Mesenchymal stem cell (in vitro differentiated cells and primary cell): Measurements from ENCODE around the gene SLC35E4.

ENCODE experiments used
- DNase-seq: peaks from one replicate; pipeline ENCODE4 v3.0.0-alpha.2; 2013
- H2AFZ ChIP-seq: one replicate; pipeline ENCODE4 v1.6.1; 2013; ENCODE audit warnings: low read depth, mild to moderate bottlenecking, control low read depth, inconsistent platforms, low read length, moderate library complexity
- H2AK5ac ChIP-seq: 2 replicates; pipeline ENCODE4 v1.6.1; 2013; ENCODE audit warnings: low read length, moderate library complexity, mild to moderate bottlenecking, inconsistent platforms; ENCODE audit not compliant: severe bottlenecking
- H2BK120ac ChIP-seq: one replicate; pipeline ENCODE4 v1.6.1; 2013; ENCODE audit warnings: low read depth, mild to moderate bottlenecking, inconsistent platforms, low read length, moderate library complexity
- H2BK12ac ChIP-seq, 2 experiments: one replicate each; pipeline ENCODE4 v1.6.1; 2013; ENCODE audit warnings: inconsistent platforms in 2 of 2, low read length in 2 of 2, mild to moderate bottlenecking in 2 of 2, moderate library complexity in 2 of 2, control low read depth in 1 of 2
- H2BK15ac ChIP-seq: one replicate; pipeline ENCODE4 v1.6.1; 2013; ENCODE audit warnings: mild to moderate bottlenecking, low read depth, inconsistent platforms; ENCODE audit not compliant: poor library complexity, severe bottlenecking
- H2BK5ac ChIP-seq: 2 replicates; pipeline ENCODE4 v1.6.1; 2013; ENCODE audit warnings: low read depth, mild to moderate bottlenecking, low read length, control low read depth, inconsistent platforms; ENCODE audit not compliant: poor library complexity, severe bottlenecking
- H3K14ac ChIP-seq, 2 experiments: one replicate each; pipeline ENCODE4 v1.6.1; 2013; ENCODE audit warnings: inconsistent platforms in 2 of 2, low read length in 2 of 2, control low read depth in 1 of 2, mild to moderate bottlenecking in 1 of 2, moderate library complexity in 1 of 2
- H3K18ac ChIP-seq, 2 experiments: one replicate each; pipeline ENCODE4 v1.6.1; 2013; ENCODE audit warnings: inconsistent platforms in 2 of 2, low read length in 2 of 2, control low read depth in 1 of 2, low read depth in 1 of 2, mild to moderate bottlenecking in 1 of 2
- H3K23ac ChIP-seq, 2 experiments: one replicate each; pipeline ENCODE4 v1.6.1; 2013; ENCODE audit warnings: inconsistent platforms in 2 of 2, low read length in 2 of 2, mild to moderate bottlenecking in 2 of 2, moderate library complexity in 2 of 2, control low read depth in 1 of 2
- H3K27ac ChIP-seq: 2 replicates; pipeline ENCODE4 v1.5.1; 2013; ENCODE audit warnings: mild to moderate bottlenecking, moderate library complexity, low read length, control low read depth, inconsistent platforms; ENCODE audit not compliant: poor library complexity, severe bottlenecking
- H3K27me3 ChIP-seq, 2 experiments: 2 replicates each; pipeline versions ENCODE4 v1.6.1 to v1.7.0; 2013; ENCODE audit warnings: low read length in 2 of 2, mild to moderate bottlenecking in 2 of 2, moderate library complexity in 2 of 2, control low read depth in 1 of 2, inconsistent platforms in 1 of 2; ENCODE audit not compliant: control insufficient read depth in 1 of 2, insufficient read depth in 1 of 2
- H3K36me3 ChIP-seq, 2 experiments: 2 replicates each; pipeline versions ENCODE4 v1.6.1 to v1.7.0; 2013; ENCODE audit warnings: low read length in 2 of 2, control low read depth in 1 of 2, inconsistent platforms in 1 of 2, low read depth in 1 of 2, mild to moderate bottlenecking in 1 of 2; ENCODE audit not compliant: insufficient read depth in 2 of 2, control insufficient read depth in 1 of 2
- H3K4ac ChIP-seq, 2 experiments: one replicate each; pipeline ENCODE4 v1.6.1; 2013; ENCODE audit warnings: inconsistent platforms in 2 of 2, low read length in 2 of 2, mild to moderate bottlenecking in 2 of 2, moderate library complexity in 2 of 2, control low read depth in 1 of 2, low read depth in 1 of 2
- H3K4me1 ChIP-seq: 2 replicates; pipeline ENCODE4 v1.6.1; 2013; ENCODE audit warnings: low read depth, low read length, control low read depth; ENCODE audit not compliant: control insufficient read depth, insufficient read depth
- H3K4me2 ChIP-seq: 2 replicates; pipeline ENCODE4 v1.6.1; 2013; ENCODE audit warnings: low read length, mild to moderate bottlenecking, inconsistent platforms; ENCODE audit not compliant: poor library complexity, severe bottlenecking
- H3K4me3 ChIP-seq, 2 experiments: 2 replicates each; pipeline versions ENCODE4 v1.5.1 to v1.7.0; 2013; ENCODE audit warnings: low read length in 2 of 2, mild to moderate bottlenecking in 2 of 2, control low read depth in 1 of 2, low read depth in 1 of 2; ENCODE audit not compliant: insufficient read depth in 1 of 2
- H3K79me1 ChIP-seq: replicated peaks from 2 replicates; pipeline ENCODE4 v1.6.1; 2013; ENCODE audit warnings: mild to moderate bottlenecking, control low read depth, low read length, inconsistent platforms; ENCODE audit not compliant: poor library complexity, severe bottlenecking
- H3K9ac ChIP-seq: 2 replicates; pipeline ENCODE4 v1.7.0; 2013; ENCODE audit warnings: mild to moderate bottlenecking, low read length, moderate library complexity
- H3K9me3 ChIP-seq: 2 replicates; pipeline ENCODE4 v1.7.0; 2013; ENCODE audit warnings: mild to moderate bottlenecking, low read length; ENCODE audit not compliant: control insufficient read depth
- H4K8ac ChIP-seq: one replicate; pipeline ENCODE4 v1.6.1; 2013; ENCODE audit warnings: inconsistent platforms, mild to moderate bottlenecking, low read length, moderate library complexity
- H4K91ac ChIP-seq: one replicate; pipeline ENCODE4 v1.6.1; 2013; ENCODE audit warnings: mild to moderate bottlenecking, low read length, inconsistent platforms
- WGBS: methylation state at CpG from one replicate; pipeline ENCODE4 v1.1.7; 2013; ENCODE audit warnings: mixed read lengths; 5-methylcytosine and 5-hydroxymethylcytosine counted together

The SLC35E4 gene

GRCh38 chr22:30649430-30650007, 13.9 kb downstream of the SLC35E4 start:
- no peak overlapping the region for H3K4me2 ChIP-seq
- no peak overlapping the region for H2BK120ac ChIP-seq
- H3K9ac ChIP-seq, result peak overlapping the region; percentile 53
- no peak overlapping the region for H4K91ac ChIP-seq
- H2AK5ac ChIP-seq, result no peak overlapping the region
- H3K23ac ChIP-seq, result no peak overlapping the region
- H3K4me3 ChIP-seq, result no peak overlapping the region
- H3K18ac ChIP-seq, result no peak overlapping the region
- no peak overlapping the region for H3K14ac ChIP-seq
- no peak overlapping the region for H2BK15ac ChIP-seq
- H3K79me1 ChIP-seq, result peaks cover 15% of the 10 kb centered on the region
- no peak overlapping the region for H4K8ac ChIP-seq
- no peak overlapping the region for H2AFZ ChIP-seq
- 40% methylated on average over 1 of the region's 7 CpGs for WGBS
- no peaks in the 10 kb centered on the region for H3K27me3 ChIP-seq
- H3K36me3 ChIP-seq, result peaks cover 13 to 30% of the 10 kb centered on the region in 2 experiments
- peak; percentile 65 for DNase-seq
- H3K27ac ChIP-seq, result no peak overlapping the region
- no peak overlapping the region for H3K4ac ChIP-seq
- no peak overlapping the region for H2BK12ac ChIP-seq
- peaks cover 13% of the 10 kb centered on the region for H3K4me1 ChIP-seq
- no peaks in the 10 kb centered on the region for H3K9me3 ChIP-seq
- H2BK5ac ChIP-seq, result no peak overlapping the region

DNA sequence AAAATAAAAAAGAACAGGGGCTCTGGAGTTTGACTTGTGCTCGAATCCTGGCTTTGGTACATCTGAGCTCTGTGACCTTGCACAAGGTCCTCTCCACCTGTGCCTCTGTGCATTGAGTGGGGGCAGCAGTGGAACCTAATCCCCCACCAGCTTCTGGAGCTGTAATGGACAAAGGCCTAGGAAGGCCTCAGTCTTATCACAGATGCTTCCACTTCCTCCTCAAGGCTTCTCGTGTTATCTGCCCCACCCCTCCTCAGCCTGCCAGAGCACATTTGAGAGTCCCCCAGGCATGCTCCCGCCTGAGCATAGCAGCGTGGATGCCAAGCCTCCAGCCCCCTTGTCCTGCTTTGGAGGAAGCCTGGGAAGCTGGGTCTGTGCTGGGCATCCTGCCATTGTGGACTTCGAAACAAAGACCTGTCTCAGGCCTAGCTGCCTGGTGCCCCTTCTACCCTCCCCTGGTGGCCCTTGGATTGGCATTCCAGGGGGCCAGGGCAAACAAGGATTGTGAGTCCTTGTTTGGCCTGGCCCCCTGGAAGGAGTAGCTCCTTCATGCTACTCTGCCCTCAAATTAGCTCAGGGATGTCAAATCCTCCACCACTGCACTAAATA, 15.0 kb downstream of the SLC35E4 start:
- Histone ChIP-seq H2BK120ac (no peak overlapping the region), H4K91ac (peak overlapping the region; percentile 54), H3K9me3 (no peaks in the 10 kb centered on the region), H3K9ac (no peak overlapping the region), H3K79me1 (peaks cover 16% of the 10 kb centered on the region), H3K14ac (no peak overlapping the region), H3K36me3 (peaks cover 14 to 37% of the 10 kb centered on the region in 2 experiments), H2AK5ac (no peak overlapping the region), H2BK5ac (no peak overlapping the region), H3K4me3 (no peak overlapping the region), H2AFZ (no peak overlapping the region), H2BK12ac (no peak overlapping the region), H3K27ac (no peak overlapping the region), H2BK15ac (no peak overlapping the region), H3K4me1 (peaks cover 13% of the 10 kb centered on the region), H3K27me3 (no peaks in the 10 kb centered on the region), H3K18ac (no peak overlapping the region), H4K8ac (peak overlapping the region; percentile 69), H3K4me2 (no peak overlapping the region), H3K23ac (no peak overlapping the region), H3K4ac (no peak overlapping the region)
- 79% methylated on average over 5 of the region's 5 CpGs for WGBS
- no peak for DNase-seq

GRCh38 chr22:30652852-30653251, 17.3 kb downstream of the SLC35E4 start:
- Histone ChIP-seq H3K79me1 (peaks cover 7% of the 10 kb centered on the region), H3K4me2 (no peak overlapping the region), H2BK120ac (no peak overlapping the region), H3K4ac (no peak overlapping the region), H2BK15ac (no peak overlapping the region), H3K27me3 (no peaks in the 10 kb centered on the region), H3K27ac (no peak overlapping the region), H3K9me3 (no peaks in the 10 kb centered on the region), H2AK5ac (no peak overlapping the region), H3K18ac (no peak overlapping the region), H4K8ac (no peak overlapping the region), H3K14ac (peak overlapping the region in 1 of 2 experiments; percentile 79), H2BK5ac (no peak overlapping the region), H2BK12ac (no peak overlapping the region), H3K23ac (no peak overlapping the region), H3K4me1 (peaks cover 6% of the 10 kb centered on the region), H3K4me3 (no peak overlapping the region), H4K91ac (no peak overlapping the region), H2AFZ (no peak overlapping the region), H3K9ac (no peak overlapping the region), H3K36me3 (peaks cover 9 to 24% of the 10 kb centered on the region in 2 experiments)
- WGBS, result 83% methylated on average over 2 of the region's 2 CpGs
- no peak for DNase-seq

GRCh38 chr22:30654361-30654760, 18.8 kb downstream of the SLC35E4 start:
- H3K4me3 ChIP-seq, result no peak overlapping the region
- H2BK5ac ChIP-seq, result no peak overlapping the region
- no peak overlapping the region for H3K9ac ChIP-seq
- no peak overlapping the region for H3K14ac ChIP-seq
- H4K8ac ChIP-seq, result no peak overlapping the region
- H3K4me2 ChIP-seq, result no peak overlapping the region
- no peaks in the 10 kb centered on the region for H3K27me3 ChIP-seq
- no peak overlapping the region for H2AFZ ChIP-seq
- no peak overlapping the region for H2BK120ac ChIP-seq
- peaks cover 5% of the 10 kb centered on the region for H3K4me1 ChIP-seq
- no peak overlapping the region for H2BK15ac ChIP-seq
- 98% methylated on average over 14 of the region's 14 CpGs for WGBS
- H3K36me3 ChIP-seq, result peaks cover 6 to 22% of the 10 kb centered on the region in 2 experiments
- H3K18ac ChIP-seq, result no peak overlapping the region
- no peak overlapping the region for H3K27ac ChIP-seq
- no peak for DNase-seq
- no peak overlapping the region for H3K23ac ChIP-seq
- no peak overlapping the region for H3K4ac ChIP-seq
- H3K9me3 ChIP-seq, result no peaks in the 10 kb centered on the region
- H4K91ac ChIP-seq, result no peak overlapping the region
- no peak overlapping the region for H2AK5ac ChIP-seq
- H3K79me1 ChIP-seq, result peaks cover 3% of the 10 kb centered on the region
- no peak overlapping the region for H2BK12ac ChIP-seq
